Endothelial cell of umbilical vein (primary cell): ENCODE results near the gene LAMC1. TPM values are rescaled to one million over a fixed set of nuclear protein-coding genes. Genes with fewer than 3 reads are reported as not detected.
A peak's percentile ranks its signal among the peaks of the same experiment; 100 is the strongest.

Experiments used
- BruUV-seq: library from RNA; stranded (reverse); fragments of 400-500 nt; replicated peaks from 2 replicates; lab custom pipeline; 2021; lab: Mats Ljungman, UMichigan
- CTCF ChIA-PET: fragments of 300-600, 350-600 bp; sonication (Branson Sonifier 250); formaldehyde crosslinking; loops from one replicate; lab custom pipeline; 2021; ENCODE audit warnings: antibody characterized with exemption, inconsistent platforms; lab: Charles Lee
- POLR2A ChIA-PET: fragments of 300-600, 350-600 bp; sonication (Branson Sonifier 250); formaldehyde crosslinking; loops from one replicate; lab custom pipeline; 2021; ENCODE audit warnings: antibody characterized with exemption, inconsistent platforms; lab: Charles Lee
- DNase-seq: peaks from one replicate; pipeline ENCODE4 v3.0.0-alpha.2; 2011; ENCODE audit warnings: low read depth, low spot score
- FAIRE-seq: peaks from 2 replicates; lab custom pipeline; 2011; peaks lifted over from hg19 to GRCh38; lab: Jason Lieb, UNC
- H2AFZ ChIP-seq: 2 replicates; pipeline ENCODE4 v1.6.0; 2012; ENCODE audit warnings: low read depth, low read length, control low read depth, inconsistent platforms
- H3K27ac ChIP-seq: 2 replicates; pipeline ENCODE4 v1.5.1; 2011; ENCODE audit warnings: low read depth, mild to moderate bottlenecking, control low read depth, low read length, moderate library complexity; ENCODE audit not compliant: insufficient read depth
- H3K27me3 ChIP-seq, 2 experiments: 2 replicates each; pipeline versions ENCODE4 v1.6.0 to v1.6.1; 2011; ENCODE audit warnings: low read length in 2 of 2, mixed read lengths in 1 of 2; ENCODE audit not compliant: control insufficient read depth in 2 of 2, insufficient read depth in 2 of 2
- H3K36me3 ChIP-seq, 2 experiments: 2 replicates in 1 of 2; 3 replicates in 1 of 2; pipeline ENCODE4 v1.5.1; 2011; ENCODE audit warnings: low read length in 2 of 2, mild to moderate bottlenecking in 1 of 2, moderate library complexity in 1 of 2; ENCODE audit not compliant: control insufficient read depth in 2 of 2, insufficient read depth in 2 of 2; ENCODE audit errors: extremely low read depth in 1 of 2
- H3K4me1 ChIP-seq: 3 replicates; pipeline ENCODE4 v1.5.1; 2011; ENCODE audit warnings: mild to moderate bottlenecking, low read length; ENCODE audit not compliant: control insufficient read depth, insufficient read depth; ENCODE audit errors: extremely low read depth
- H3K4me2 ChIP-seq: 2 replicates; pipeline ENCODE4 v1.6.1; 2011; ENCODE audit warnings: low read length, control low read depth, mixed read lengths; ENCODE audit not compliant: insufficient read depth
- H3K4me3 ChIP-seq, 3 experiments: fragments of 200-600 bp in 1 of 3; sonication (generic), shearing (Covaris generic) in 1 of 3; replicated peaks in 1 of 3; 2 replicates each; pipeline ENCODE4 v1.5.1; 2011 to 2016; ENCODE audit warnings: control low read depth in 3 of 3, low read length in 3 of 3, mild to moderate bottlenecking in 2 of 3, inconsistent platforms in 1 of 3, low read depth in 1 of 3, moderate library complexity in 1 of 3; ENCODE audit not compliant: insufficient read depth in 1 of 3
- H3K79me2 ChIP-seq: 2 replicates; pipeline ENCODE4 v1.6.0; 2012; ENCODE audit warnings: low read length, inconsistent platforms; ENCODE audit not compliant: control insufficient read depth, insufficient read depth
- H3K9ac ChIP-seq: replicated peaks from 2 replicates; pipeline ENCODE3; 2011; ENCODE audit warnings: low read length, control low read depth; ENCODE audit not compliant: insufficient read depth; ENCODE audit errors: extremely low read depth
- H3K9me1 ChIP-seq: replicated peaks from 3 replicates; pipeline ENCODE4 v1.6.0; 2011; ENCODE audit warnings: mild to moderate bottlenecking, low read length; ENCODE audit not compliant: control insufficient read depth, insufficient read depth; ENCODE audit errors: extremely low read depth
- H3K9me3 ChIP-seq: replicated peaks from 2 replicates; pipeline ENCODE4 v1.5.1; 2012; ENCODE audit warnings: low read length, inconsistent platforms; ENCODE audit not compliant: control insufficient read depth, insufficient read depth
- H4K20me1 ChIP-seq: replicated peaks from 2 replicates; pipeline ENCODE3; 2011; ENCODE audit warnings: mild to moderate bottlenecking, low read length; ENCODE audit not compliant: control insufficient read depth, insufficient read depth; ENCODE audit errors: extremely low read depth
- EZH2 ChIP-seq: IDR thresholded peaks from 2 replicates; pipeline ENCODE4 v1.6.1; 2012; ENCODE audit warnings: borderline replicate concordance, low read depth, mild to moderate bottlenecking, moderate library complexity, low read length, inconsistent platforms; ENCODE audit not compliant: severe bottlenecking
- FOS ChIP-seq: IDR thresholded peaks from 2 replicates; pipeline ENCODE4 v1.6.1; 2011; ENCODE audit warnings: mild to moderate bottlenecking, low read length, moderate library complexity, borderline replicate concordance; ENCODE audit not compliant: insufficient read depth
- MYC ChIP-seq: IDR thresholded peaks from one replicate; pipeline ENCODE4 v1.6.1; 2011; ENCODE audit warnings: mild to moderate bottlenecking, low read depth, low read length
- dilution Hi-C: fragments of 300-500 bp; cut with MboI; formaldehyde crosslinking; loops from one replicate; pipeline ENCODE4 v1.15.0; 2019; ENCODE audit warnings: low sequenced_read_pairs; ENCODE audit not compliant: extremely low pct_ligation_motif_present
- intact Hi-C: fragments of 100-400 bp; cut with micrococcal nuclease; formaldehyde crosslinking; loops from one replicate; pipeline ENCODE4 v1.10.0; 2022
- polyA plus RNA-seq, 4 experiments: library from polyadenylated mRNA; depleted of rRNA in 3 of 4; stranded (reverse) in 3 of 4; unstranded in 1 of 4; fragments of >200 nt; gene quantifications; 2 replicates each; pipeline versions ENCODE4 v1.2.1 to v1.2.3, GENCODE V29; 2011 to 2012; ENCODE audit warnings: missing spikeins in 1 of 4
- total RNA-seq: library from RNA; stranded (reverse); gene quantifications from 2 replicates; pipeline ENCODE4 v1.2.3, GENCODE V29; 2021
- TF ChIP-seq, protein P1 (sequence below), 2 donors: IDR thresholded peaks; 1 replicate in 1 of 2; 2 replicates in 1 of 2; pipeline ENCODE4 v1.5.1; 2011; ENCODE audit warnings: low read length in 2 of 2, mild to moderate bottlenecking in 2 of 2, moderate library complexity in 2 of 2, control low read depth in 1 of 2, inconsistent platforms in 1 of 2, low read depth in 1 of 2; ENCODE audit not compliant: insufficient read depth in 1 of 2; ENCODE audit errors: extremely low read depth in 1 of 2
- TF ChIP-seq, protein P2 (sequence below): IDR thresholded peaks from 2 replicates; pipeline ENCODE4 v1.6.1; 2011; ENCODE audit not compliant: insufficient read depth, insufficient read length

The LAMC1 gene
- total and polyA plus RNA-seq, 2 donors (not counting 3 experiments of a cell fraction or from before 2014, with no cell fraction given): 92.5 to 216 TPM

DNA sequence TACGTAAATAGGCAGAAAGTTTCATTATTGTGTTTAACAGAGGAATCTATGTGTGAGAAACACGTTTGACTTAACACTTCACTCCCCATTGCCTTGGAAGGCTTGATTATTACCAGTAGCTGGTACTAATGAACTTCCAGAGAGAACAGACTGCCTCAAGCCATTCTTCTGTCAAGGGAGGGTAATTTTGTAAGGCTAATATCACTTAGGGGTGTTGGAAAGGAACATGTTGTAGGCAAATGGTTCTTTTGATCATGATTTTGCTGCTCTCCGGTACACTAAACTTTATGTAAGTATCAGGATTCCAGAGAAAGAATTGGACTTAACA is 1.8 kb downstream of the LAMC1 start:
- no peak overlapping the region for H2AFZ ChIP-seq
- no peak for DNase-seq
- H4K20me1 ChIP-seq: no peaks in the 10 kb centered on the region
- H3K79me2 ChIP-seq: peaks cover 66% of the 10 kb centered on the region
- H3K27me3 ChIP-seq: no peaks in the 10 kb centered on the region
- TF ChIP-seq MYC: no peak
- no peak for TF ChIP-seq FOS
- TF ChIP-seq, protein P1, sequence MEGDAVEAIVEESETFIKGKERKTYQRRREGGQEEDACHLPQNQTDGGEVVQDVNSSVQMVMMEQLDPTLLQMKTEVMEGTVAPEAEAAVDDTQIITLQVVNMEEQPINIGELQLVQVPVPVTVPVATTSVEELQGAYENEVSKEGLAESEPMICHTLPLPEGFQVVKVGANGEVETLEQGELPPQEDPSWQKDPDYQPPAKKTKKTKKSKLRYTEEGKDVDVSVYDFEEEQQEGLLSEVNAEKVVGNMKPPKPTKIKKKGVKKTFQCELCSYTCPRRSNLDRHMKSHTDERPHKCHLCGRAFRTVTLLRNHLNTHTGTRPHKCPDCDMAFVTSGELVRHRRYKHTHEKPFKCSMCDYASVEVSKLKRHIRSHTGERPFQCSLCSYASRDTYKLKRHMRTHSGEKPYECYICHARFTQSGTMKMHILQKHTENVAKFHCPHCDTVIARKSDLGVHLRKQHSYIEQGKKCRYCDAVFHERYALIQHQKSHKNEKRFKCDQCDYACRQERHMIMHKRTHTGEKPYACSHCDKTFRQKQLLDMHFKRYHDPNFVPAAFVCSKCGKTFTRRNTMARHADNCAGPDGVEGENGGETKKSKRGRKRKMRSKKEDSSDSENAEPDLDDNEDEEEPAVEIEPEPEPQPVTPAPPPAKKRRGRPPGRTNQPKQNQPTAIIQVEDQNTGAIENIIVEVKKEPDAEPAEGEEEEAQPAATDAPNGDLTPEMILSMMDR (IDR thresholded peaks at IDR 0.05; ENCODE audit: extremely low read depth in 1 of 2, insufficient read depth in 1 of 2, low read depth in 1 of 2, low read length in 2 of 2): no peak
- TF ChIP-seq, protein P2, sequence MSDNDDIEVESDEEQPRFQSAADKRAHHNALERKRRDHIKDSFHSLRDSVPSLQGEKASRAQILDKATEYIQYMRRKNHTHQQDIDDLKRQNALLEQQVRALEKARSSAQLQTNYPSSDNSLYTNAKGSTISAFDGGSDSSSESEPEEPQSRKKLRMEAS: no peak
- TF ChIP-seq EZH2: no peak
- BruUV-seq: no TSS peak
- no peaks in the 10 kb centered on the region for H3K9me3 ChIP-seq
- peaks cover 0 to 3% of the 10 kb centered on the region in 2 experiments for H3K36me3 ChIP-seq
- ChIA-PET POLR2A (no interaction called here), CTCF (interaction anchor here (1.1 to 6.0 kb wide), 7 partner anchors 38 to 293 kb away, joined by 3 to 49 read pairs (median 3); no protein-coding TSS in a partner anchor)
- dilution Hi-C loops (no loop called here), intact Hi-C loops (no loop called here)
- H3K9me1 ChIP-seq: no peaks in the 10 kb centered on the region
- no peak for FAIRE-seq
- H3K27ac ChIP-seq: peak overlapping the region; percentile 16
- H3K4me3 ChIP-seq: peak overlapping the region; percentile 71 to 96 (median 96)
- peak overlapping the region; percentile 85 for H3K9ac ChIP-seq
- peaks cover 44% of the 10 kb centered on the region for H3K4me1 ChIP-seq
- peak overlapping the region; percentile 99 for H3K4me2 ChIP-seq
